Mucosa of descending colon (tissue), 3 donors: ENCODE data around the gene SLIT3. TPM values are rescaled to one million over a fixed set of nuclear protein-coding genes. Genes with fewer than 3 reads are reported as not detected.

Experiments used
- ATAC-seq: fragments of 200-7000 bp; cut with Tn5 transposase; one replicate; pipeline ENCODE4 v1.9.1; 2020; ENCODE audit warnings: mild to moderate bottlenecking, moderate library complexity
- DNase-seq, 3 donors: peaks; one replicate each; pipeline ENCODE4 v3.0.0-alpha.2; 2020
- H3K36me3 ChIP-seq: fragments of 200-600 bp; one replicate; pipeline ENCODE4 v1.8.0; 2021; ENCODE audit warnings: low read depth, mild to moderate bottlenecking
- H3K4me1 ChIP-seq: fragments of 200-600 bp; one replicate; pipeline ENCODE4 v1.8.0; 2021; ENCODE audit warnings: low read depth, mild to moderate bottlenecking
- H3K4me3 ChIP-seq: fragments of 200-600 bp; one replicate; pipeline ENCODE4 v1.8.0; 2021; ENCODE audit warnings: mild to moderate bottlenecking
- H3K9me3 ChIP-seq: fragments of 200-600 bp; one replicate; pipeline ENCODE4 v1.8.0; 2021; ENCODE audit warnings: mild to moderate bottlenecking
- CTCF ChIP-seq: fragments of 200-600 bp; IDR thresholded peaks from one replicate; pipeline ENCODE4 v1.8.0; 2022; ENCODE audit warnings: antibody characterized with exemption, mild to moderate bottlenecking
- intact Hi-C, 2 donors: fragments of 100-400 bp; cut with DNase I in 1 of 2; cut with micrococcal nuclease in 1 of 2; formaldehyde crosslinking; loops; one replicate each; pipeline versions ENCODE4 v1.11.0 to v1.11.1; 2022; cut with DNase I, micrococcal nuclease
- total RNA-seq, 3 donors: library from RNA; stranded (reverse); fragmentation: NEBNext Ultra II Directional in 2 of 3; extraction: Animal tissue kit (Norgen Biotek cat#: 25700) in 2 of 3; gene quantifications; one replicate each; pipeline versions ENCODE4 v1.2.1 to v1.2.4, GENCODE V29; 2021 to 2023
- donor health status: DM: no; HTN: no; CAD: no; lungs with moderate emphysema.
- donor health status: DM: no; HTN: no; CAD: no.
- donor health status: DM: no; HTN: yes; CAD: no.

SLIT3 gene
- total RNA-seq, 3 donors from 2014 or later = 4.2 to 25.5 (median 16.1) TPM

- Histone ChIP-seq H3K4me3 (no peak overlapping the region), H3K4me1 (no peaks in the 10 kb centered on the region), H3K36me3 (no peaks in the 10 kb centered on the region), H3K9me3 (no peaks in the 10 kb centered on the region)
- ATAC-seq (no peak), DNase-seq (no peak)
- no peak for TF ChIP-seq CTCF
- intact Hi-C loops = no loop called here
Measured at GRCh38 chr5:168964182-168964581, 336.8 kb downstream of the SLIT3 start.

GRCh38 chr5:168962306-168962705 lies 338.6 kb downstream of the SLIT3 start:
- Histone ChIP-seq H3K9me3 (no peaks in the 10 kb centered on the region), H3K4me3 (no peak overlapping the region), H3K36me3 (no peaks in the 10 kb centered on the region), H3K4me1 (no peaks in the 10 kb centered on the region)
- intact Hi-C loops = no loop called here
- ATAC-seq (no peak), DNase-seq (no peak)
- TF ChIP-seq CTCF = no peak

GRCh38 chr5:168961681-168962080 lies 339.3 kb downstream of the SLIT3 start:
- Histone ChIP-seq H3K4me1 (no peaks in the 10 kb centered on the region), H3K36me3 (no peaks in the 10 kb centered on the region), H3K4me3 (no peak overlapping the region), H3K9me3 (no peaks in the 10 kb centered on the region)
- no peak for TF ChIP-seq CTCF
- DNase-seq = no peak
- no peak for ATAC-seq
- intact Hi-C loops = no loop called here

- Histone ChIP-seq H3K36me3 (no peaks in the 10 kb centered on the region), H3K4me3 (no peak overlapping the region), H3K9me3 (no peaks in the 10 kb centered on the region), H3K4me1 (no peaks in the 10 kb centered on the region)
- ATAC-seq = no peak
- no peak for TF ChIP-seq CTCF
- intact Hi-C loops = no loop called here
- no peak for DNase-seq
Measured at GRCh38 chr5:168960497-168960896, 340.4 kb downstream of the SLIT3 start.

- no peak for DNase-seq
- Histone ChIP-seq H3K4me3 (no peak overlapping the region), H3K36me3 (no peaks in the 10 kb centered on the region)
Measured at GRCh38 chr5:168953351-168953750, 347.6 kb downstream of the SLIT3 start.

More at GRCh38 chr5:168953351-168953750, 347.6 kb downstream of the SLIT3 start:
- Histone ChIP-seq H3K9me3 (no peaks in the 10 kb centered on the region), H3K4me1 (no peaks in the 10 kb centered on the region)
- intact Hi-C loops = no loop called here
- no peak for TF ChIP-seq CTCF
- no peak for ATAC-seq
